ENCODE data around the gene CYBC1.

CYBC1 gene

GRCh38 chr17:82424863-82425159 is 25.7 kb downstream of the CYBC1 start:
- Histone ChIP-seq H3K36me3 (ENCODE audit: control insufficient read depth in 2 of 2, insufficient read depth in 1 of 2, low read length in 2 of 2) (peaks cover 5 to 18% of the 10 kb centered on the region in 2 experiments), H3K27ac (ENCODE audit: extremely low read depth, low read depth, low read length) (no peak overlapping the region), H3K4me1 (ENCODE audit: control insufficient read depth, insufficient read depth, low read length) (no peaks in the 10 kb centered on the region), H3K4me3 (ENCODE audit: low read depth, low read length) (no peak overlapping the region), H3K9me3 (ENCODE audit: control insufficient read depth, insufficient read depth, low read depth, low read length) (no peaks in the 10 kb centered on the region)
- TF ChIP-seq ZNF23 (tag by site-specific recombination; IDR thresholded peaks at IDR 0.05; ENCODE audit: borderline replicate concordance) (no peak), ZNF596 (tag by site-specific recombination; IDR thresholded peaks at IDR 0.05) (no peak), ZNF354C (tag by site-specific recombination; IDR thresholded peaks at IDR 0.05; ENCODE audit: borderline replicate concordance, low read depth) (no peak), GLIS2 (tag by site-specific recombination; IDR thresholded peaks at IDR 0.05) (no peak), ZNF513 (tag by site-specific recombination; IDR thresholded peaks at IDR 0.05) (no peak)
- ChIA-PET POLR2A (interaction anchor here (0.7 kb wide), 1 partner anchor 175 kb away, joined by 4 read pairs; no protein-coding TSS in a partner anchor), CTCF (interaction anchor here (0.6 to 2.3 kb wide), 18 partner anchors 10 to 472 kb away, joined by 3 to 10 read pairs (median 4); no protein-coding TSS in a partner anchor)

GRCh38 chr17:82424001-82424862 is 26.3 kb downstream of the CYBC1 start:
- POLR2A ChIA-PET: interaction anchor here (0.7 kb wide), 1 partner anchor 176 kb away, joined by 4 read pairs; no protein-coding TSS in a partner anchor
- H3K4me1 ChIP-seq (ENCODE audit: control insufficient read depth, insufficient read depth, low read length): peaks cover under 1% of the 10 kb centered on the region; the same call in 1 of the 2 replicates
- CTCF ChIA-PET: interaction anchor here (0.6 to 2.3 kb wide), 17 partner anchors 9 to 473 kb away, joined by 3 to 10 read pairs (median 4); no protein-coding TSS in a partner anchor
- no peak overlapping the region for H3K4me3 ChIP-seq (ENCODE audit: low read depth, low read length)
- no peaks in the 10 kb centered on the region for H3K9me3 ChIP-seq (ENCODE audit: control insufficient read depth, insufficient read depth, low read depth, low read length)
- H3K27ac ChIP-seq (ENCODE audit: extremely low read depth, low read depth, low read length): no peak overlapping the region
- TF ChIP-seq PRDM1 (tag by site-specific recombination; IDR thresholded peaks at IDR 0.05) (peak; percentile 83), CTCF (tag by site-specific recombination; IDR thresholded peaks at IDR 0.05) (peak; percentile 35; the same call in 1 of the 2 replicates), PBX3 (CRISPR knock-in tag; IDR thresholded peaks at IDR 0.05) (no peak), ZNF600 (tag by site-specific recombination; IDR thresholded peaks at IDR 0.05) (0 out of 2 replicates have a peak, but pooled peaks have one; percentile 30), IKZF3 (tag by site-specific recombination; IDR thresholded peaks at IDR 0.05) (no peak), ZNF341 (tag by site-specific recombination; IDR thresholded peaks at IDR 0.05; ENCODE audit: low read depth) (peak; percentile 67)
- peaks cover 5 to 20% of the 10 kb centered on the region in 2 experiments for H3K36me3 ChIP-seq (ENCODE audit: control insufficient read depth in 2 of 2, insufficient read depth in 1 of 2, low read length in 2 of 2)

GRCh38 chr17:82419540-82419939 is 31.0 kb downstream of the CYBC1 start:
- no peak overlapping the region for H3K4me3 ChIP-seq (ENCODE audit: low read depth, low read length)

More at GRCh38 chr17:82419540-82419939, 31.0 kb downstream of the CYBC1 start:
- TF ChIP-seq ZNF777 (tag by site-specific recombination; IDR thresholded peaks at IDR 0.05; ENCODE audit: borderline replicate concordance): no peak
- no peak for TF ChIP-seq PRDM1 (tag by site-specific recombination; IDR thresholded peaks at IDR 0.05)
- no peak for TF ChIP-seq ZNF585B (tag by site-specific recombination; IDR thresholded peaks at IDR 0.05)
- TF ChIP-seq GLIS1 (tag by site-specific recombination; IDR thresholded peaks at IDR 0.05): no peak
- no peak for TF ChIP-seq REST (tag by site-specific recombination; IDR thresholded peaks at IDR 0.05)
- TF ChIP-seq ZNF202 (tag by site-specific recombination; IDR thresholded peaks at IDR 0.05; ENCODE audit: borderline replicate concordance): no peak
- TF ChIP-seq MZF1 (tag by site-specific recombination; IDR thresholded peaks at IDR 0.05; ENCODE audit: borderline replicate concordance): no peak
- ChIA-PET POLR2A (no interaction called here), CTCF (interaction anchor here (0.6 to 0.9 kb wide), 2 partner anchors 55 to 135 kb away, joined by 3 to 4 read pairs; no protein-coding TSS in a partner anchor)
- H3K27ac ChIP-seq (ENCODE audit: extremely low read depth, low read depth, low read length): no peak overlapping the region
- H3K4me1 ChIP-seq (ENCODE audit: control insufficient read depth, insufficient read depth, low read length): peaks cover 6% of the 10 kb centered on the region
- H3K9me3 ChIP-seq (ENCODE audit: control insufficient read depth, insufficient read depth, low read depth, low read length): no peaks in the 10 kb centered on the region
- H3K36me3 ChIP-seq (ENCODE audit: control insufficient read depth in 2 of 2, insufficient read depth in 1 of 2, low read length in 2 of 2): peaks cover 5 to 20% of the 10 kb centered on the region in 2 experiments
